Activated CD4-positive, alpha-beta T cell treated with anti-CD3 and anti-CD28 coated beads for 36 hours (primary cell): Measurements from ENCODE around the gene IL15. TPM values are rescaled to one million over a fixed set of nuclear protein-coding genes. Genes with fewer than 3 reads are reported as not detected.
A peak's percentile ranks its signal among the peaks of the same experiment; 100 is the strongest.
"Not testable (repeated sequence)": the region's sequence is repeated elsewhere in the genome, so short reads cannot be mapped to it uniquely, and the experiment has no call there.

ENCODE experiments used
- ATAC-seq: fragments of 200-7000 bp; cut with Tn5 transposase; one replicate; pipeline ENCODE4 v1.10.0; 2021; ENCODE audit warnings: mild to moderate bottlenecking, moderate library complexity
- CTCF ChIA-PET: fragments of 350-600 bp; sonication (Branson Sonifier 250); formaldehyde crosslinking; loops from one replicate; lab custom pipeline; 2021; ENCODE audit warnings: antibody characterized with exemption; lab: Charles Lee
- POLR2A ChIA-PET: fragments of 350-600 bp; sonication (Branson Sonifier 250); formaldehyde crosslinking; loops from one replicate; lab custom pipeline; 2021; ENCODE audit warnings: antibody characterized with exemption, inconsistent platforms; lab: Charles Lee
- DNase-seq: peaks from one replicate; pipeline ENCODE4 v3.0.0-alpha.2; 2020
- H3K27ac Mint-ChIP-seq: one replicate; pipeline ENCODE4 v1.8.0; 2021; ENCODE audit warnings: mixed read lengths
- H3K27me3 Mint-ChIP-seq: one replicate; pipeline ENCODE4 v1.8.0; 2021; ENCODE audit warnings: mixed read lengths
- H3K36me3 Mint-ChIP-seq: one replicate; pipeline ENCODE4 v1.8.0; 2021; ENCODE audit warnings: low read depth, mixed read lengths
- H3K4me1 Mint-ChIP-seq: one replicate; pipeline ENCODE4 v1.8.0; 2021; ENCODE audit warnings: mixed read lengths
- H3K4me3 Mint-ChIP-seq: one replicate; pipeline ENCODE4 v1.8.0; 2021; ENCODE audit warnings: mild to moderate bottlenecking, moderate library complexity, mixed read lengths
- H3K9me3 Mint-ChIP-seq: one replicate; pipeline ENCODE4 v1.8.0; 2021; ENCODE audit warnings: low read depth, mixed read lengths
- intact Hi-C, 2 experiments: fragments of 100-400 bp; cut with DNase I in 1 of 2; cut with micrococcal nuclease in 1 of 2; formaldehyde crosslinking; loops; one replicate each; pipeline versions ENCODE4 v1.14.2 to v1.15.1; 2022 to 2024; cut with DNase I, micrococcal nuclease
- total RNA-seq, 2 experiments: library from RNA; stranded (reverse); gene quantifications; one replicate each; pipeline ENCODE4 v1.2.3, GENCODE V29; 2021

IL15 gene
- 1 to 10 TPM in 1 of 2 experiments, under 1 TPM in 1; 0.37 to 1.1 TPM for total RNA-seq

GRCh38 chr4:141636082-141636770 lies at the start of gene IL15:
Gene IL15, plus strand, starts transcription at chr4:141636583. Its CDS starts 82,882 bp downstream, at chr4:141719465.
- peaks cover 18% of the 10 kb centered on the region for H3K4me1 Mint-ChIP-seq
- intact Hi-C loops, result loop anchor here (2.0 to 10.0 kb wide), 6 partner anchors 69 to 1876 kb away; partner anchors contain the start of genes ZNF330 (in 2 of the 2), INPP4B (in 1 of the 2), SMARCA5 (in 1 of the 2) and USP38 (in 1 of the 2)
- H3K9me3 Mint-ChIP-seq, result no peaks in the 10 kb centered on the region
- peak within 1 kb of the TSS; percentile 86 for H3K4me3 Mint-ChIP-seq
- CTCF ChIA-PET, result interaction anchor here (0.6 to 1.2 kb wide), 2 partner anchors 16 to 505 kb away, joined by 3 to 4 read pairs; no protein-coding TSS in a partner anchor
- no peaks in the 10 kb centered on the region for H3K36me3 Mint-ChIP-seq
- peak within 1 kb of the TSS; percentile 67 for H3K27ac Mint-ChIP-seq
- POLR2A ChIA-PET, result no interaction called here
- peak; percentile 85 for DNase-seq
- peaks cover 20% of the 10 kb centered on the region for H3K27me3 Mint-ChIP-seq
- ATAC-seq, result peak; percentile 90

- Mint-ChIP-seq H3K4me3 (no peak overlapping the region), H3K27me3 (no peaks in the 10 kb centered on the region), H3K36me3 (no peaks in the 10 kb centered on the region)
Measured at GRCh38 chr4:141587897-141588296, 48.5 kb upstream of the IL15 start.

GRCh38 chr4:141595531-141595930 lies 40.9 kb upstream of the IL15 start:
- Mint-ChIP-seq H3K36me3 (no peaks in the 10 kb centered on the region), H3K9me3 (peaks cover 3% of the 10 kb centered on the region), H3K4me1 (no peaks in the 10 kb centered on the region), H3K4me3 (no peak overlapping the region), H3K27me3 (peaks cover 3% of the 10 kb centered on the region), H3K27ac (no peak overlapping the region)
- ATAC-seq, result no peak
- ChIA-PET CTCF (no interaction called here), POLR2A (no interaction called here)
- no peak for DNase-seq
- intact Hi-C loops, result no loop called here

More at GRCh38 chr4:141587897-141588296, 48.5 kb upstream of the IL15 start:
- CTCF ChIA-PET, result no interaction called here
- POLR2A ChIA-PET, result no interaction called here
- Mint-ChIP-seq H3K4me1 (no peaks in the 10 kb centered on the region), H3K9me3 (peaks cover 11% of the 10 kb centered on the region), H3K27ac (no peak overlapping the region)
- DNase-seq (no peak), ATAC-seq (no peak)
- intact Hi-C loops, result no loop called here

- CTCF ChIA-PET, result no interaction called here
- no peaks in the 10 kb centered on the region for H3K9me3 Mint-ChIP-seq
- no peak for DNase-seq
- intact Hi-C loops, result no loop called here
- POLR2A ChIA-PET, result no interaction called here
- H3K4me3 Mint-ChIP-seq, result no peak overlapping the region
- H3K27ac Mint-ChIP-seq, result no peak overlapping the region
- no peak for ATAC-seq
- H3K4me1 Mint-ChIP-seq, result peaks cover 3% of the 10 kb centered on the region
- H3K27me3 Mint-ChIP-seq, result peaks cover 11% of the 10 kb centered on the region
- H3K36me3 Mint-ChIP-seq, result no peaks in the 10 kb centered on the region
Measured at GRCh38 chr4:141599853-141600252, 36.5 kb upstream of the IL15 start.

GRCh38 chr4:141604683-141605082 lies 31.7 kb upstream of the IL15 start:
- POLR2A ChIA-PET, H3K4me3 Mint-ChIP-seq, intact Hi-C loops, H3K36me3 Mint-ChIP-seq, H3K4me1 Mint-ChIP-seq, DNase-seq, H3K9me3 Mint-ChIP-seq, ATAC-seq, H3K27ac Mint-ChIP-seq: not testable (repeated sequence)
- peaks cover 23% of the 10 kb centered on the region for H3K27me3 Mint-ChIP-seq
- CTCF ChIA-PET, result interaction anchor here (0.7 kb wide), 1 partner anchor 309 kb away, joined by 3 read pairs; no protein-coding TSS in a partner anchor

- CTCF ChIA-PET, result no interaction called here
Measured at GRCh38 chr4:141605425-141605856, 30.9 kb upstream of the IL15 start.

GRCh38 chr4:141609243-141609642 lies 27.1 kb upstream of the IL15 start:
- H3K27me3 Mint-ChIP-seq, result peaks cover 18% of the 10 kb centered on the region
- H3K9me3 Mint-ChIP-seq, result no peaks in the 10 kb centered on the region
- no peak overlapping the region for H3K4me3 Mint-ChIP-seq
- peaks cover 3% of the 10 kb centered on the region for H3K4me1 Mint-ChIP-seq
- POLR2A ChIA-PET, result no interaction called here
- no peak overlapping the region for H3K27ac Mint-ChIP-seq
- ATAC-seq (no peak), DNase-seq (no peak)
- H3K36me3 Mint-ChIP-seq, result no peaks in the 10 kb centered on the region
- intact Hi-C loops, result no loop called here
- CTCF ChIA-PET, result no interaction called here

More at GRCh38 chr4:141605425-141605856, 30.9 kb upstream of the IL15 start:
- intact Hi-C loops, result no loop called here
- Mint-ChIP-seq H3K4me1 (peaks cover 3% of the 10 kb centered on the region), H3K9me3 (no peaks in the 10 kb centered on the region), H3K27me3 (peaks cover 23% of the 10 kb centered on the region), H3K36me3 (no peaks in the 10 kb centered on the region), H3K27ac (no peak overlapping the region), H3K4me3 (no peak overlapping the region)
- no peak for ATAC-seq
- POLR2A ChIA-PET, result no interaction called here
- DNase-seq, result no peak

GRCh38 chr4:141610365-141610764 lies 26.0 kb upstream of the IL15 start:
- no peak overlapping the region for H3K4me3 Mint-ChIP-seq

GRCh38 chr4:141614878-141615586 lies 21.4 kb upstream of the IL15 start:
- Mint-ChIP-seq H3K36me3 (no peaks in the 10 kb centered on the region), H3K27me3 (peaks cover 3% of the 10 kb centered on the region), H3K27ac (no peak overlapping the region), H3K4me3 (no peak overlapping the region), H3K9me3 (peaks cover 6% of the 10 kb centered on the region), H3K4me1 (no peaks in the 10 kb centered on the region)
- CTCF ChIA-PET, result interaction anchor here (1.0 kb wide), 1 partner anchor 12 kb away, joined by 4 read pairs; no protein-coding TSS in a partner anchor
- DNase-seq, result no peak
- no peak for ATAC-seq
- intact Hi-C loops, result no loop called here
- POLR2A ChIA-PET, result no interaction called here

More at GRCh38 chr4:141610365-141610764, 26.0 kb upstream of the IL15 start:
- intact Hi-C loops, result no loop called here
- ChIA-PET CTCF (interaction anchor here (0.7 kb wide), 1 partner anchor 32 kb away, joined by 3 read pairs; no protein-coding TSS in a partner anchor), POLR2A (no interaction called here)
- no peak for DNase-seq
- no peaks in the 10 kb centered on the region for H3K9me3 Mint-ChIP-seq
- peaks cover 15% of the 10 kb centered on the region for H3K27me3 Mint-ChIP-seq
- no peaks in the 10 kb centered on the region for H3K36me3 Mint-ChIP-seq
- ATAC-seq, result no peak
- H3K4me1 Mint-ChIP-seq, result no peaks in the 10 kb centered on the region
- no peak overlapping the region for H3K27ac Mint-ChIP-seq

GRCh38 chr4:141615587-141615918 lies 20.8 kb upstream of the IL15 start:
- ATAC-seq, H3K4me1 Mint-ChIP-seq, H3K27me3 Mint-ChIP-seq, DNase-seq, H3K9me3 Mint-ChIP-seq, POLR2A ChIA-PET, H3K4me3 Mint-ChIP-seq, intact Hi-C loops, H3K36me3 Mint-ChIP-seq, H3K27ac Mint-ChIP-seq: not testable (repeated sequence)
- CTCF ChIA-PET, result interaction anchor here (1.0 kb wide), 1 partner anchor 12 kb away, joined by 4 read pairs; no protein-coding TSS in a partner anchor

- H3K4me3 Mint-ChIP-seq, result no peak overlapping the region
- DNase-seq, result no peak
- ChIA-PET CTCF (no interaction called here), POLR2A (no interaction called here)
- no peaks in the 10 kb centered on the region for H3K36me3 Mint-ChIP-seq
- H3K9me3 Mint-ChIP-seq, result peaks cover 5% of the 10 kb centered on the region
- H3K27me3 Mint-ChIP-seq, result peaks cover 3% of the 10 kb centered on the region
- intact Hi-C loops, result no loop called here
- H3K4me1 Mint-ChIP-seq, result no peaks in the 10 kb centered on the region
- no peak for ATAC-seq
- H3K27ac Mint-ChIP-seq, result no peak overlapping the region
Measured at GRCh38 chr4:141620715-141621114, 15.7 kb upstream of the IL15 start.
